Activated CD4-positive, alpha-beta T cell treated with anti-CD3 and anti-CD28 coated beads, Interleukin-2, amount 50 U/mL, for 24 hours (primary cell): ENCODE measurements around the gene BMP6.

Experiments used
- DNase-seq, 2 donors: peaks; one replicate each; pipeline ENCODE4 v3.0.0-alpha.2; 2020; ENCODE audit warnings: low read depth in 1 of 2, low spot score in 1 of 2

BMP6 gene

DNA sequence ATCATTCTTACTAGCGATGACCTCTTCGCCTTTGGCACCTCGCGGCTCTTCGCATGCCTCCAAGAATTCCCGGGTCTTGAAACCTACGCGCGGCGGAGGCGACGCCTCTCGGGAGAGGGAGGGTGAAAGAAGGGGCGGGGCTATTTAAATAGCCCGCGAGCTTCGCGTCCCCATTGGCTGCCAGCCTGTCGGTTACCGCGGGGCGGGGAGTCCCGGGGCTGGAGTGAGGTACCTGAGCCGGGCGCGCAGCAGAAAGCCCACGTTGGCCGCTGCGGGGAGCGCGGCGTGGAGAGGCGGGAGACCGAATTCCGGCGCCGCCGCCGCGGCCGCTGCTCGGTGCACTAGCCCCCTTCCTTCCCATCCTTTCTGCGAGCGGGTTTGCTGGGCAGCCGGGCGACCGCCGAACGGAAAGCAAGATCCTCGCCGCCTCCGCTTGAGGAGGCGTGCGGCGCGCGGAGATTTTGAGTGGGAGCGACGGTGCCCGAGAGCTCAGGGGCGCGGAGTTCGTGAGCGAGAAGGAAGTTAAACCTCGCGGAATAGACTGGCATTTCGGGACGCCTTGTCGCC, at the start of gene BMP6:
Gene BMP6, plus strand, starts transcription at position 251 of the 567 bp plus-strand sequence. CDS start 857 bp downstream, outside the sequence.
- peak in 1 of 2 donors; percentile 42 for DNase-seq

DNA sequence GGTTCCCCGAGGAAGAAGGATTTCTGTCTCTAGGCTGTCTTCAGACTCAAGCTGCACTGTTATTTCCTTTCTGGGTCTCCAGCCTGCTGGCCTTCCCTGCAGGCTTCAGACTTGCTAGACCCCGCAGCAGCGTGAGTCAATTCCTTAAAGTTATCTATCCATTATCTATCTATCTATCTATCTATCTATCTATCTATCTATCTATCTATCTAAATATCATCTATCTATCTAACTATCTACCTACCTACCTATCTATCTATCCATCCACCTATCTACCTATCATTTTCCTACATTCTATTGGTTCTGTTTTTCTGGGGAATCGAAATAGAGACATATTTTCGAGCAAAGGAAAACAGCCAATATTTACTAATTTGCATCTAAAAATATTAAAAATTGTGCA, 48.7 kb upstream of the BMP6 start:
- no peak for DNase-seq

DNA sequence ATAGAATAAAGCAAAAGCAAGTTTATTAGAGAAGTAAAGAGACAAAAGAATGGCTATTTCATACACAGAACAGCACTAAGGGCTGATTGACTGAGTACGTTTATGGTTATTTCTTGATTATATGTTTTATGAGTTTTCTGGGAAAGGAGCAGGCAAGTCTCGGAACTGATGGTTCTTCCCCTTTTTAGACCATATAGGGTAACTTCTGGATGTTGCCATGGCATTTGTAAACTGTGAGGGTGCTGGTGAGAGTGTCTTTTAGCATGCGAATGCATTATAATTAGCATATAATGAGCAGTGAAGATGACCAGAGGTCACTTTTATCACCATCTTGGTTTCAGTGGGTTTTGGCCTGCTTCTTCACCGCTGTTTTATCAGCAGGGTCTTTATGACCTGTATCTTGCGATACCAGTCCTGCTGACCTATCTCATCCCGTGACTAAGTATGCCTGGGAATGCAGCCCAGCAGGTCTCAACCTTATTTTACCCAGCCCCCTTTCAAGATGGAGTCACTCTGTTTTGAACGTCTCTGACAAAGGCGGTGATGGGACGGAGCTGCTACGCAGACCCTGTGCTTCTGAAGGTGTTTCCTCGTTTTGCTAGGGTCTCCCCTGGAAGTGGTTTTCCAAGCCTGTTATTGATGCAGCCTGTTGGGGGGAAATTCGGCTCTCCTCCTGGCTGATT, 45.4 kb upstream of the BMP6 start:
- DNase-seq, result no peak

DNA sequence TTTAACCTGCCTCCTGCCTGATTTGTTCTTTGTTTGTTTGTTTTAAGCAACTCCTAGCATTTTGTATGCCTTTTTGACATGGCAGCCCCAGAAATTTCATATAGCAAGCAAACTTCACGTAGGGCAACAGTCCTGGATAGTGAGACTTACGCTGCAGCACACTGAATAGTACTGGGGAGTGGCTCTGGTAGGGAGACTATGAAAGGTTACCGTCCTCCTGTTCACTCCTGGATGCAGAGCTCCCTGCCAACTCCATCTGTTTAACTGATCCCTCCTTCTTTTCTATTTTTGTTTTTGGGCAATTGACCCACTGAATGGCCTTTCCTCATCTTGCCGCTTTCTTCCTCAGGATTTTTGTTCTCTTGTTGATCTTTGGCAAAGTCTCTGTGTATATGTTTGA, 44.5 kb upstream of the BMP6 start:
- DNase-seq, result no peak

DNA sequence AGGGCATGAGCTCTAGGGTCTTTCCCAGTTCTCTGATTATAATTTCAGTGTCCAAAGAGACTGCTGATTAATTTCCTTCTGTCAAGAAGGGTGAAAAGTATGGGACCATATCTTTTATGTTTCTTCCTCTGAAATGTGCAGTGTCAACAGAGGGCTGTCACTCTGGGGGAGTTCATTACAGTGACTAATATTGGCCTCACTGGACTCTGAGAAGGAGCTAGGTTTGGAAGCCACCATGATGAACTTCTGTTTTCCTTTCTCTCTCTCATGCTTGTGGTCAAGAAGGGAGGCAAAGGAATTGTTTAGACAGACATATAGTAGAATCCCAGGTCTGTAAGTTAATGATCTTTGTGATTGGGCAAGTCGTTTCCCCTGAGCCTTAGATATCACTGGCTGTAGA, 41.8 kb upstream of the BMP6 start:
- DNase-seq, result no peak

DNA sequence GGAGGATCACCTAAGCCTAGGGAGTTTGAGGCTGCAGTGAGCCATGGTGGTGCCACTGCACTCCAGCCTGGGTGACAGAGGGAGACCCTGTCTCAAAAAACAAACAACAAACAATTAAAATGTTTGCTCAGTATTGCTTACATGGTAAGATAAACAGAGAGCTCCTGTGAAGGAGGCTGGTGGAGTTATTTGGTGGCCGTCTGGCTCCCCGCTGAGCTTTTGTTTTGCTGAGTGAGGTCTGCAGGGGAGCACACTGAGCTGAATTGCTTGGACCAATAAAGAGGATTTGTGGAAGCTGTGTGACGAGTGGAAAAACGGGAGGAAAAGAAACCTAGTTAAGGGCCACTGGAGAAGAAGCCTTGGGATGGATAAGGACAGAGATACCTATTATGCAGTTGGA, 41.1 kb upstream of the BMP6 start:
- DNase-seq, result no peak

DNA sequence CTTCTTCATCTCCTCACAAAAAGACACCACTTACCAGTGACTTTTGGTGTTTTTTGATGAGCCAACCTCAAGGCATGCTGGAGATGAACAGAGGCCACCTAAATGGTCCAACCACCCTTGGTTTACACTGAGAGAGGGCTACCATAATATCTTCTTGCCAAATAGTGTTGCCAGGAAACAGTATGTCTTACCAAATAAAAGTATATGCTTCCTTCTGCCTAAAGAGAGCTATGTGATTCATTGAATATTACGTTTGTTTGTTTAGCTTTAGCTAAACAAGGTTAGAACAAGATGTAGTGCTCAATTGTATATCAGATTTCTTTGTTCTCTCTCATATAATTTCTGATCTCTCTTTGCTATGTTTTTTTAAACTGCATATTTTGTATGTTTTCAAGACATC, 40.6 kb upstream of the BMP6 start:
- DNase-seq, result no peak

DNA sequence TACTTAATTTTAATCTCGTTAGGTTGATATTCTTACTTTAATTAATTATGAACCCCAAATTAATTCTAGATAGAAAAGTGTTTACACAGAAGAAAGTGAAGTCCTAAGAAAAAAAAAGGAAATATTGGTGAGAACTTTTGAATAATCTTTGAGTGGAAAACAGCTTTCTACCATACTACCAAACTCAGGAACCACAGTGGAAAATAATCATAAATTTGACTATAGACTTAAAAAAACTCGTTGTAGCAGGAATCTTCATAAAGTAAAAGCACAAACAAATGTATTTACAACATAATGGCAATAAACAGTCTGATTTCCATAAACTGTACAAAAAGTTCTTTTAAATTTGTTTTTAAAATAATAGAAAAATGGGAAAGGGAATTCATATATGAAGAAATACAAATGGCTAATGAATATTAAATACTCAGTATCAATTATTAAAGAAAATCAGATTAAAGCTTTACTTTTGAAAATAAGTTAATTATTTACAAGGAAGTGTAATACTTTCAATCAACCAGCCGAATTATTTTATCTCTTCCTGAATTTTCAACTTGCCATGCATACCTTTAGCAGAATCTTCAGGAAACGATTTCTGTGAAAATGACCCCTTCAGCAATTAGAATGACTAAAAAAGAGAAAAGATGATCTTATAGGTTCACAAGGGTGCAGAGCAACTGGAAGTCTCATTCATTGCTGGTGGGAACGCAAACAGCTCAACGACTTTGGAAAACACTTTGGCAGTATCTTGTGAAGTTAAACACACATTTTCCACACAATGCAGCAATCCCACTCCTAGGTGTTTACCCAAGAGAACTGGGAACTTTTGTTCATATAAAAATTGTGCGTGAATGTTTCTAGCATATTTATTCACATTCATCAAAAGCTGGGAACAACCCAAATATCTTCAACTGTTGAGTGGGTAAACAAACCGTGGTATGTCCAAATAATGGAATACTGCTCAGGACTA, 38.5 kb upstream of the BMP6 start:
- DNase-seq, result no peak

DNA sequence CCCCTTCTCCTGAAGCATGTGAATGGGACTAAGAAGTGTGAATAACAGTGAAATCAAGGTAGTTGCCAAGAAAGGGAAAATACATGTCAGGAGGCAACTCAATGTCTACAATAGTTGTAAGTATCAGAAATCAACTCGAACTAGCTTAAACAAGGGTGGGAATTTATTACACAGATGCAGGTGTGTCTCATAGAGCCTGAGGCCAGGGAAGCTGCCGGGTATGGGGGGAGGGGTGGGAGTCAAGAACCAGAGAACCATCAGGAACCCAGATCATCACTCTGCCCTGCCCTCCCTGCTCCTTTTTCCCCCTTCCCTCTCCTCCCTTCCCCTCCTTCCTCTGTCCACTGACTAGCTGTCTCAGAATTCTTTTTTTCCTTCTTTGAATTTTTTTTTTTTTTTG, 34.9 kb upstream of the BMP6 start:
- no peak for DNase-seq

DNA sequence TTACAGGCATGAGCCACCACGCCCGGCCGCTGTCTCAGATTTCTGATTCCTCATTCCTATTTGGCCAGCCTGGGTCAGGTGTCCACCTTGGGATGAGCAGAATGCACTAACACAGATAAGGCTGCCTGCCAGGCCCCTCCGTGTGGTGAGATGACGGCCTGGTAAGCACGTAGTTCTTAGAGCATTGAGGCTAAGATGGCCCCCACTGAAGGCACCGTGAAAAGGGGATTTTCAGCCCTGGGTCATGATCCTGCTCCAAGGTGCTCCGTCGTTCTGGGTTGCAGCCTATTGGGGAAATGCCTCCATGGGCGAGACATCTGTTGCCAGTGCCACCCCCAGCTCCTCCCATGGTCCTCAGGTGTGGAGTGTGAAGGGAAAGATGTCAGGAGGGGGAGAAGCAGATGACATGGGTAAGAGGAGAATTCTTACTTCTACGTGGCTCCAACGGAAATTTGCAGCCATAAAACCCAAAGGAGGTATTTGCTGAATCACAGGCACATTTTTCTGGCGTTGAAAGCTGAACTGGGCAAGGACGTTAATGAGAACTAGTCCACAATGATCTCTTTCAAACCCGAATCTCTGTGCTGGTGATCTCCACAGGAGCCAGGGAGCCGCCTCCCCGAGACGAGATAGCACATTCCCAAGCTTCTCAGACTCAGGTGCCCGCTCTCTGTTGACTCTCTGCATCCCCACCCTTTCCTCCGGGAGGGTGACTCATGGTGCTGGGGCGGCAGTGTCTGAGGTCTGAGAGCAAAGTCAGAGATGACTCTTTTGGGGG, 34.0 kb upstream of the BMP6 start:
- DNase-seq, result no peak

DNA sequence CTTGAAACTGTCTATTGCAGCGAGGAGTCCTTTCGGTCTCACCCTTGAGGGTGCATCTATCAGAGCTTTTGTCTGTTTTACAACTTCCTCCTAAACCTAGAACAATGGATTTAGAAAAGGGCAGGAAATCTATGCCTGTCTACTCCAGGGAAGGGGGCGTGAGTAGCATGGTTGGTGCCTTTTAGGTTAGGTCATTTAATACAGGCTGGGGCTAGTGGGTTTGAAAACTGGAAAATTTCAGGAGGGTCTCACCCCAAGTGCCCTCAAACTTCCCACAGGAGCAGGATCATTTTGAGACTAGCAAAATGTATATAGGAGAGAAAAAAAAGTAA, 33.5 kb upstream of the BMP6 start:
- DNase-seq, result no peak

DNA sequence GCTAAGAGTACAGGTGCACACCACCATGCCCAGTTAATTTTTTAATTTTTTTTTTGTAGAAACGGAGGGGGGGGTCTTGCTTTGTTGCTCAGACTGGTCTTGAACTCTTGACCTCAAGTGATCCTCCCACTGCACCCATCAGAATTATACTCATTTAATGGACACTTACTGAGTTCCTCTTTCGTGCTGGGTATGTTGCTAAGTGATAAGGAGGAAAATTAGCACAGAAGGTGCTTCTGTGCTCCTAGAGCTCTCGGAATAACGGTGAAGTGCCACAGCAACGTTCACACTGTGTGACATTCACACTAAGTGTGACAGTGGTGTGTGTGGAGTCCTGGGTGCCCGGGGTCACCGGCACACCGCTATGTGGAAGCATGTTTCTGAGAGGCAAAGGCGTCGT, 32.1 kb upstream of the BMP6 start:
- no peak for DNase-seq

DNA sequence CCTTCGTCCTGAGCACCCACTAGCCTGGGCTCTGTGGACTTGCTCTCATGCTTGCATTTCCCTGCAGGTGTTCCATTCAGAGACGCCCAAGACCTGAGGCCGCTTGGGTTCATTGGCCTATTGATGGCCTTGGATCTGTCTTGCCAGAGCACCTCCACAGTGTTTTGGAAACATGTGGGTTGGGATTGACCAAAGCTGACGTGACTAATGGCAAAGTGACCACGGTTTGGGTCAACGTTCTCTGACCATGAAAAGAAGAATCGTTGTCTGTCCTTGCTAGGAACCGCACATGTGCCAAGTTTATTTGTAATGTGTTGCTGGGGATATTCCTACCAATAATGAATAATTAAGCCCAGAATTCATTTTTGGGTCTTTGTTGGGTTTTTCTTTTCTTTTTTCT, 29.8 kb upstream of the BMP6 start:
- no peak for DNase-seq

DNA sequence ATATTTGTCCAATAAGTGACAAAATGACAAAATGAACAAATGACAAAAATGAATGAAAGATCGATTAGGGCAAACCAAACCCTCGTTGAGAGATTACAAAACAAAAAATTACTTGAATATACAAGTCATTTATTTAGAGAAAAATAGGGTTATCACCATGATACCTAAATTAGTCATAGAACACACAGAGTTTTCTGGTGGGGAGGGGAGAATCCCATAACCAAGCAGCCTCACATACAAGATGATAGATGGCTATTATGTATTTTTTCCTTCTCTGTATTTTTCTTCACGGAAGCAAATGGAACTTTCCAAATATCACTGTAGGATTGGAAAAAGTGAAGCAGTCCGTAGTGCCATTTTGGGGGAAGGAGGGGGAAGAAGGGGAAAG, 28.5 kb upstream of the BMP6 start:
- DNase-seq, result no peak

DNA sequence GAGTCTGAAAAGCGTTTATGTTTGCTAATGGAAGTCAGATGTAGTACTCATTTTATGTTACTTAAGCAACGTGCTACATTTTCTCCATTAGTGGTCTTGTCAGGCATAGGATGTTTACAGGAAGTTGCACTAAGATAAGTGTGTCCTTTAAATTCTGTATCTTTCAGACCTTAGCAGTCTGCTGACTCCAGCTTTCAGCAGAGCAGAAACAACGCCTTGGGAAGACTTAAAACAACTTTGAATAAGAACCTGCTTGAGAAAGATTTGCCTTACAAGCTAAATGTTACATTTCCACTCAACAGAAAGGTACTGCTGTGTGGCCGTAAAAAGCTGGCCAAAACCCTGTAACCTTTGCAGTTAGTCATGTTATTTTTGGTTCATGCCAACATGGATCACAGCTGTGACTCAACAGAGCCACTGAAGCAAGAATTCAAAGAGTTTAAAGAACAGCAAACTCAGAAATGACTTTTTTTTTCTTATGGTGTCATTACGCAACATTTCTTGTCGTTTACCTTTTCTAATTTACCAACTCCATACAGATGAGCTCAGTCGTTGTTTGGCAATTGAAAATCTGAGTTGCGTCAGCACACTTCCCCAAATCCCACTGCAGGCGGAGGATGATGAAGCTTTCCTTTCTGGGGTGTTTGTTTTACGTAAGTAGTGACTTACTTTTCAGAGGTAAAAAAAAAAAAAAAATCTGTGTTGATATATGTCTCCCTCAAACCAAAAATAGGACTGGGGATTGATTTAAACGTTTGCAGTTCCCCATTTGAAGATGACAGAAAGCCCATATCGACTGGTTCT, 27.9 kb upstream of the BMP6 start:
- DNase-seq, result no peak

DNA sequence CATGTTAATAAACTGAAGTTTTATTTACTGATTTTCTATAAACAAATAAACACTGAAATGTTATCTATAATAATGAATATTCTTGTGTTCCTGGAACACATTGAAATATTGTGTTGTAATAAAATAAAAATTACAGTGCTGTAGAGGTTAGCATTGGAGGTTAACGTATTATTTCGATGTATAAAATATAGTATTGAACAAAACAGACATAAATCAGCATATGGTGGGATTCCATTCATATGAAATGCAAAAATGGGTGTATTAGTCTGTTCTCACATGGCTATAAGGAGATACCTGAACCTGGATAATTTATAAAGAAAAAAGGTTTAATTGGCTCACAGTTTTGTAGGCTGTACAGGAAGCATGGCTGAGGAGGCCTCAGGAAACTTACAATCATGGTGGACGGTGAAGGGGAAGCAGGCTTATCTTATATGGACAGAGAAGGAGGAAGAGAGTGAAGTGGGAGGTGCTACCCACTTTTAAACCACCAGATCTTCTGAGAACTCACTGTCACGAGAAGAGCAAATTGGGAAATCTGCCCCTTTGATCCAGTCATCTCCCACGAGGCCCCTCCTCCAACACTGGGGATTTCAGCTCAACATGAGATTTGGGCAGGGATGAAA, 24.6 kb upstream of the BMP6 start:
- no peak for DNase-seq

DNA sequence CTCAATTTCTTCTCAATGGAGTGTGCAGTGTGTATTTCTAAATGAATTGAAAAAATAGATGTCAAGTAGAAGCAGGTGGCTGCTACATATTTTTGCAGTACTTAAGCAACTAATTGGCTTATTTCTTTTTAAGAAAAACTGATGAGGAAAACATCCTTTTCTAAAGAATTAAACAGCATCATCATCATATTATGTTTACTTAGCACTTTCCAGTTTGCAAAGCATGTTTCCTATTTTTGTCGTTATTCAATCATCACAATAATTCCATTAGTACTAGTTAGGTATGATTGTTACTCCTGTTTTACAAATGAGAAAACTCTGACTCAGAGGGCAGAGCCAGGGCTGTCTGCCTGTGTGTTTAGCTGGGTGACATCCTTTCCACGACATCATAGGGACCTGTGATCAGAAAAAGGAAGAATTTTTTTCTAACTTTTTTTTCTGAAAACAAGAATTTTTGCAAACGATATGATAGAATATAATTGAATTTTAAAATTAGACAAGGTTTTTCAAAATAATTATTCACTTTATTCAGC, 22.7 kb upstream of the BMP6 start:
- DNase-seq, result no peak

DNA sequence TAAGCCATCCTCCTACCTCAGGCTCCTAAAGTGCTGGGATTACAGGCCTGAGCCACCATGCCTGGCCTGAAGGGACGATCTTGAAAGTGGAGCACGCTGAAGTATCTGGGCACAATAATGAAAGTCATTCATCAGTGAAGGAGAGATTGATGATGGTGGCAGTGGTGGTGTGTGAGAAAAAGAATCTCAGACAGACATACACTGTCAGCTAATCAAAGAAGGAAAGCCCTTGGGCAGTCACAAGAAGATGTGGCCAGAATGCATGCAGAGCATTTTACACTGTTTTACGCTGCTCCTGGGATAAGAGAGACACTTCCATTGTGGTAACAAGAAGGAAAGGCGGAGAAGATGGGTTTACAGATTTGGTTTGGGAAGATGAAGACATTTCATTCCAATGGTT, 20.4 kb upstream of the BMP6 start:
- no peak for DNase-seq

DNA sequence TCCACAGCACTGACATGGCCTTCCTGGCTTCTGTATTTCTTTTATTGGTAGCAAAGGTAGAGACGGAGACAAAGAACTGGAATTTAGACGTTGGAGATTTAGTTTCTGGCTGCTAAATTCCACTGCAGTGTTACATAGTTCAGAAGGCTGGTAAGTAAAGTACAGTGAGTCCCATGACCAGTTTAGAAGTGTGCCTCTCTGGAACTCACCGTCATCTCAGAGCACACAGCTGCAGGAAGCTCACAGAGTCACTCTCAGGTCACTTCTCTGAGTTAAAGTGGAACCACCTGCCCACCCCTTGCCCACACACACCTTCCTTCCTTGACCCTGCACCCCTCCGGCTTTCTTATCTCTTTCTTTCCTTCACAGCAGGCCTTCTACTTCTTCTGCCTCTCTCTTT, 19.6 kb upstream of the BMP6 start:
- DNase-seq, result no peak

DNA sequence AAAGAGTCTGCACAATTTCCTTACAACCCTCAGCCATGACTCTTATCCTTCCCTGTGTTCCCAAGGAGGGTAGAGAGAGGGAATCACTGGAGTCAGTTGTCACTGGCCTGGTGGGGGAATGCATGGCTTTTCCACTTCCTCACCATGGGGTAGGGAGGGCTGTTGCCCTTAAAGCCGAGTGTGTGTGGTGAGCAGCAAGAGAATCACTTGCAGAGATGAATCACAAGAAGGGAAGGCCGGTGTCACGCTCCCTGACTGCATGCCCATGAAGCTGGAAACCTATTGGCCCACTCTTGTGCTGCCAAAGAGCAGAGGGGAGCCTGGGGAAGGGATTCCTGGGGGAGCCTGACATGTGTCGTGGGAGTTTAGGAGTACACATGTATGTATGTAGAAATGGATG, 18.1 kb upstream of the BMP6 start:
- no peak for DNase-seq
